Heart right ventricle (tissue), 16 donors: ENCODE data around the gene SYCP2L. TPM values are rescaled to one million over a fixed set of nuclear protein-coding genes. Genes with fewer than 3 reads are reported as not detected.

Source experiments
- ATAC-seq, 8 donors: fragments of 200-7000 bp; cut with Tn5 transposase; one replicate each; pipeline ENCODE4 v1.9.1; 2020; ENCODE audit warnings: mild to moderate bottlenecking in 8 of 8, moderate library complexity in 8 of 8, moderate number of reproducible peaks in 1 of 8
- DNase-seq, 2 donors: peaks; one replicate each; pipeline ENCODE4 v3.0.0-alpha.2; 2020
- H3K27ac ChIP-seq, 10 donors: fragments of 200-600 bp; sonication (generic) in 2 of 10; one replicate each; pipeline versions ENCODE4 v1.5.0 to v1.8.0; 2020 to 2022; ENCODE audit warnings: mild to moderate bottlenecking in 3 of 10
- H3K27me3 ChIP-seq, 7 donors: fragments of 200-600 bp; one replicate each; pipeline ENCODE4 v1.8.0; 2021 to 2022; ENCODE audit warnings: mild to moderate bottlenecking in 2 of 7
- H3K36me3 ChIP-seq, 9 donors: fragments of 200-600 bp; sonication (generic) in 1 of 9; one replicate each; pipeline versions ENCODE4 v1.5.0 to v1.8.0; 2020 to 2022; ENCODE audit warnings: mild to moderate bottlenecking in 2 of 9
- H3K4me1 ChIP-seq, 9 donors: fragments of 200-600 bp; sonication (generic) in 1 of 9; one replicate each; pipeline versions ENCODE4 v1.5.0 to v1.8.0; 2020 to 2022; ENCODE audit warnings: mild to moderate bottlenecking in 4 of 9
- H3K4me3 ChIP-seq, 10 donors: fragments of 200-600 bp; sonication (generic) in 2 of 10; one replicate each; pipeline versions ENCODE4 v1.5.0 to v1.8.0; 2020 to 2022; ENCODE audit warnings: mild to moderate bottlenecking in 7 of 10, moderate library complexity in 2 of 10
- H3K9me3 ChIP-seq, 11 donors: fragments of 200-600 bp in 10 of 11; sonication (generic) in 2 of 11; one replicate each; pipeline versions ENCODE4 v1.5.0 to v1.8.0; 2013 to 2022; ENCODE audit warnings: mild to moderate bottlenecking in 2 of 11, control low read depth in 1 of 11, moderate library complexity in 1 of 11
- WGBS, 2 donors: extraction: QIAGEN DNeasy Blood & Tissue Kit; methylation state at CpG; one replicate each; pipeline ENCODE4 v1.1.7; 2013; ENCODE audit warnings: inconsistent platforms in 1 of 2; 5-methylcytosine and 5-hydroxymethylcytosine counted together
- intact Hi-C, 10 donors: fragments of 100-400 bp; cut with DNase I; formaldehyde crosslinking; loops; one replicate each; pipeline versions ENCODE4 v1.11.1 to v1.14.2; 2022
- polyA plus RNA-seq, 2 donors: library from polyadenylated mRNA; stranded (reverse); fragments of 200-250 nt; gene quantifications; one replicate each; pipeline ENCODE4 v1.2.3, GENCODE V29; 2013
- total RNA-seq, 10 donors: library from RNA; stranded (reverse); fragmentation: NEBNext Ultra II Directional in 3 of 10; extraction: Animal tissue kit (Norgen Biotek cat#: 25700) in 3 of 10; gene quantifications; one replicate each; pipeline versions ENCODE4 v1.2.1 to v1.2.4, GENCODE V29; 2021 to 2023
- TF ChIP-seq, protein P1 (sequence below), 9 donors: fragments of 200-600 bp; sonication (generic) in 2 of 9; IDR thresholded peaks; one replicate each; pipeline versions ENCODE4 v1.5.0 to v1.8.0; 2021 to 2022; ENCODE audit warnings: antibody characterized with exemption in 9 of 9, mild to moderate bottlenecking in 5 of 9, moderate library complexity in 1 of 9
- donor health status: Arrhythmogenic right ventricular cardiomyopathy.
- donor health status: ischemic (EF 13 %, LVEDD 7.1; RV severe dilation, severe dysfunction).
- donor health status: healthy with polysubstance abuse.
- donor health status: DM: no; HTN: yes; CAD: no.
- donor health status: DM: no; HTN: no; CAD: no.
- donor health status: ischemic (EF 25% LVEDD 6.9; RV normal size, moderate dysfunction).
- donor health status: ischemic (EF 25% LVEDD 5.7; RV mildly dilated, moderate dysfunction).
- donor health status: healthy.
- donor health status: DM: yes; HTN: yes; CAD: no.
- donor health status: Ischemic cardiomyopathy.
- donor health status: ischemic (EF 35%, LVEDD 5.7; RV mildly dilated, moderate dysfunction).
- donor health status: nonischemic (EF 11% LVEDD 7.7; RV severe dilation, severe dysfunction).
- donor health status: DM: yes; HTN: yes; CAD: no.
- donor health status: PGD.
- donor health status: ischemic (EF 29% LVEDD 5.4; RV normal size, mild dysfunction).
- donor health status: nonischemic (EF 23%, LVEDD 6.1; RV moderate dilation, normal function).

Gene SYCP2L
- total and polyA plus RNA-seq, 12 donors = 0.11 to 2.4 (median 0.37) TPM

DNA sequence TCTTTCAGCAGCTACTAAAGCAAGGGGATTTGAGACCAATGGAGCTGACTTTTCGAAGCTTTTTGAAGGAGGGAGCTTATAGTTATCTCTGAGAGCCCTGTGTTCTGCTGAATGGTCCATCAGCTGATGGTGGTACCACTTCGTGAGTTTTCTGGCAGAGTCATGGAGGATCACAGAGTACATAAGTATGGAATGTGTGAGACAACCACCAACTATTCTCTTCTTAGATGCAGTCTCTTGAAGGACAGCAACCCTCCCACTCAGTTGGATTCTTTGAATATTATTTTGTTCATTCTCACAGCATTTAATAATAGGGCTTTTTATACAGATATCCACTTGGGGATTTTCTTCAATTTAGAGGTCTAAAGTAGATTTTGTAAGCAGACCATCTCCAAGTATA is 81.9 kb downstream of the SYCP2L start:
- 71 to 78% methylated on average over 2 of the region's 2 CpGs for WGBS, 2 donors
- no peaks in the 10 kb centered on the region for H3K36me3 ChIP-seq
- peaks cover 0 to 25% (median 9%) of the 10 kb centered on the region in 11 donors for H3K9me3 ChIP-seq
- no peak overlapping the region for H3K27ac ChIP-seq
- intact Hi-C loops = no loop called here
- ATAC-seq = no peak
- H3K27me3 ChIP-seq = no peaks in the 10 kb centered on the region
- TF ChIP-seq, protein P1, sequence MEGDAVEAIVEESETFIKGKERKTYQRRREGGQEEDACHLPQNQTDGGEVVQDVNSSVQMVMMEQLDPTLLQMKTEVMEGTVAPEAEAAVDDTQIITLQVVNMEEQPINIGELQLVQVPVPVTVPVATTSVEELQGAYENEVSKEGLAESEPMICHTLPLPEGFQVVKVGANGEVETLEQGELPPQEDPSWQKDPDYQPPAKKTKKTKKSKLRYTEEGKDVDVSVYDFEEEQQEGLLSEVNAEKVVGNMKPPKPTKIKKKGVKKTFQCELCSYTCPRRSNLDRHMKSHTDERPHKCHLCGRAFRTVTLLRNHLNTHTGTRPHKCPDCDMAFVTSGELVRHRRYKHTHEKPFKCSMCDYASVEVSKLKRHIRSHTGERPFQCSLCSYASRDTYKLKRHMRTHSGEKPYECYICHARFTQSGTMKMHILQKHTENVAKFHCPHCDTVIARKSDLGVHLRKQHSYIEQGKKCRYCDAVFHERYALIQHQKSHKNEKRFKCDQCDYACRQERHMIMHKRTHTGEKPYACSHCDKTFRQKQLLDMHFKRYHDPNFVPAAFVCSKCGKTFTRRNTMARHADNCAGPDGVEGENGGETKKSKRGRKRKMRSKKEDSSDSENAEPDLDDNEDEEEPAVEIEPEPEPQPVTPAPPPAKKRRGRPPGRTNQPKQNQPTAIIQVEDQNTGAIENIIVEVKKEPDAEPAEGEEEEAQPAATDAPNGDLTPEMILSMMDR (IDR thresholded peaks at IDR 0.05) = no peak
- DNase-seq = no peak
- H3K4me3 ChIP-seq = no peak overlapping the region
- no peaks in the 10 kb centered on the region for H3K4me1 ChIP-seq

DNA sequence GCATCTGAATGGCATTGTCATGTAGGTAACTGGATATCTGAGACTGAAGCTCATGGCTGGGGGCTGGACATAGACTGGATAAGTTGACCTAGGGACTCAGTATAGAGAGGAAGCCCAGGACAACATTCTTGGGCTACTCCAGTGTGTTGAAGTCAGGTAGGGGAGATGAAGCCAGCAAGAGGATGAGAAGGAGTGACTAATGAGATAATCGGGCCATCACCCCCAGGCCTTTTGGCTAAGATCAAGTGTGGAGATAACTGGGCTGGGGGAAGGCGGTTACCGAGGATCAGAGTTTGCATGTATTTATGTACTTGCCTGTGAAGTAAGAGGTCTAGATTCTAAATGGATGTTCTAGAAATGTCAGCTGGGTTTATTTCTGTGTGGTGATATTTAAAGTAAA is 83.9 kb downstream of the SYCP2L start:
- no peaks in the 10 kb centered on the region for H3K27me3 ChIP-seq
- WGBS, 2 donors = 87 to 91% methylated on average over 3 of the region's 3 CpGs

DNA sequence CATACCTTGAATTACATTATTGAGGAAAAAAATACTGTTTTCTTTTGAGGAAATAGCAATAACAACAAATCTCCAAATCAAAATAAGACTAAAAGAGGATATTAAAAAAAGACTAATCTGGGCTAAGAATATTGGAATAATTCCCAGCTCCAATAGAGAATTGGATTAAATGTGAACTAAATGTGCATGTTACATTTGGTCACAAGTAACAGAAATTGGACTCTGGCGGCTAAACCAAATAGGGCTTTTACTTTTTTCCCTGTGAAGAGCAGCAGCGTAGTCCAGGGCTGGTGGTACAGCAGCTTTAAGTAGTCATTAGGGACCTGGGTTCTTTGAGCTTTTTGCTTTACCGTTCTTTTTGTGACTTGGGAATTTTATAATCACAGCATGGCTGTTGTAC is 85.3 kb downstream of the SYCP2L start:
- Histone ChIP-seq H3K27me3 (no peaks in the 10 kb centered on the region), H3K9me3 (peaks cover 0 to 8% (median 0%) of the 10 kb centered on the region in 11 donors), H3K36me3 (no peaks in the 10 kb centered on the region), H3K27ac (no peak overlapping the region), H3K4me1 (no peaks in the 10 kb centered on the region), H3K4me3 (no peak overlapping the region)
- DNase-seq (no peak), ATAC-seq (no peak)
- TF ChIP-seq, protein P1 (IDR thresholded peaks at IDR 0.05) = no peak
- intact Hi-C loops = no loop called here
- WGBS, 2 donors = 68 to 69% methylated on average over 3 of the region's 3 CpGs

More for the DNA sequence above, 83.9 kb downstream of the SYCP2L start:
- Histone ChIP-seq H3K27ac (no peak overlapping the region), H3K4me1 (no peaks in the 10 kb centered on the region), H3K9me3 (peaks cover 0 to 22% (median 9%) of the 10 kb centered on the region in 11 donors), H3K36me3 (no peaks in the 10 kb centered on the region), H3K4me3 (no peak overlapping the region)
- TF ChIP-seq, protein P1 (IDR thresholded peaks at IDR 0.05) = no peak
- ATAC-seq = no peak
- DNase-seq = no peak
- intact Hi-C loops = no loop called here

DNA sequence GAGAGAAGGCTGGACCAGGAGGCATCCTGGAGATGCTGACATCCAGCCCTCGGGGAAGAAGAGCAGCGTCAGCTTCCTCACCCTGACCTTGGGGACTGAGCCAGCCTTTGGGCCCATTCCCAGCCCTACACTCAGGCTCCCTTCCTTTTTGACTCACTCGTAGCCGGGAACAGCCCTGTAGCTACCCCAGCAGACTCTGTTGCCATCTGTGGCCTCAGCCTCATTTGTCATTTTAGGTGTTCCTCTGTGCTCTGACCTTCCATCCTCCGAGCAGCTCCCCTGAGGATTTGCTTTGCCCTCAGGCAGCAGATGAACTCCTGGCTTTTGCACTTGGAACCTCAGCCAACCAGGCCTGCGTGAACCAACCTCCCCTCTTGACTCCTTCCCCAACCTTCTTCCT is 89.7 kb downstream of the SYCP2L start:
- Histone ChIP-seq H3K27ac (no peak overlapping the region), H3K4me1 (no peaks in the 10 kb centered on the region), H3K27me3 (no peaks in the 10 kb centered on the region), H3K4me3 (no peak overlapping the region), H3K36me3 (no peaks in the 10 kb centered on the region), H3K9me3 (no peaks in the 10 kb centered on the region)
- ATAC-seq (peak in 1 of 8 donors; percentile 47), DNase-seq (no peak)
- 52 to 76% methylated on average over 6 of the region's 6 CpGs for WGBS, 2 donors
- intact Hi-C loops = no loop called here
- TF ChIP-seq, protein P1 (IDR thresholded peaks at IDR 0.05) = no peak
